ENCODE results near the gene CCDC24. TPM values are rescaled to one million over a fixed set of nuclear protein-coding genes. Genes with fewer than 3 reads are reported as not detected.
A peak's percentile ranks its signal among the peaks of the same experiment; 100 is the strongest.

CCDC24 gene
- total and polyA plus RNA-seq, 2 donors (not counting 1 experiment from before 2014, with no cell fraction given): 0.94 to 3.5 TPM

DNA sequence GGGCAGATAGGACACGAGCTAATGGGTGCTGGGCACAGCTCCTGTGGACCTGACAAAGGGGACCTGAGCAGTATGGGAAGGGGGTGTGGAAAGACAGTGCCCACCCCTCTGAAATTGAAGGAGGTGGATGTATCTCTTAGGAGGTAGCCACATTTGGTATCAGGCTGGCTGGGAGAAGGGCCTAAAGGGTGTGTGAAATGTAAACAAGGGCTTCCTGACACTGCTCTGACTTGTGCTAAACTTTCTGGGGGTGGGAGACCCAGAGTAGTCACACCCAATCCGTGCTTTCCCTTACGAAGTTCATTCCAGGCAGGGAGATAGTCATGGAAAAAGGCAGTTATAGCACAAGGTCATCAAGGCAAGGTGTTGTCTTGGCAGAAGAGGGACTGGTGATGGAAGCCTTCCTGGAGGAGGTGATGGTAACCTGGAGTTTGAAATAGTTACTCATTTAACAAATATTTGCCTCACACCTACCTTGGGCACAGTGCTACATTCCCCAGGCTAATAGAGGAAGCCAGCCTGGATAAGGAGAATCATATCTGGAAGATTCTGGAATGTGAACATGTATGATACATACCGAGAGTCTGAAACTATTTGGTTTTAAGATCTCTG lies 5.3 kb upstream of the CCDC24 start:
- TF ChIP-seq, protein P1, sequence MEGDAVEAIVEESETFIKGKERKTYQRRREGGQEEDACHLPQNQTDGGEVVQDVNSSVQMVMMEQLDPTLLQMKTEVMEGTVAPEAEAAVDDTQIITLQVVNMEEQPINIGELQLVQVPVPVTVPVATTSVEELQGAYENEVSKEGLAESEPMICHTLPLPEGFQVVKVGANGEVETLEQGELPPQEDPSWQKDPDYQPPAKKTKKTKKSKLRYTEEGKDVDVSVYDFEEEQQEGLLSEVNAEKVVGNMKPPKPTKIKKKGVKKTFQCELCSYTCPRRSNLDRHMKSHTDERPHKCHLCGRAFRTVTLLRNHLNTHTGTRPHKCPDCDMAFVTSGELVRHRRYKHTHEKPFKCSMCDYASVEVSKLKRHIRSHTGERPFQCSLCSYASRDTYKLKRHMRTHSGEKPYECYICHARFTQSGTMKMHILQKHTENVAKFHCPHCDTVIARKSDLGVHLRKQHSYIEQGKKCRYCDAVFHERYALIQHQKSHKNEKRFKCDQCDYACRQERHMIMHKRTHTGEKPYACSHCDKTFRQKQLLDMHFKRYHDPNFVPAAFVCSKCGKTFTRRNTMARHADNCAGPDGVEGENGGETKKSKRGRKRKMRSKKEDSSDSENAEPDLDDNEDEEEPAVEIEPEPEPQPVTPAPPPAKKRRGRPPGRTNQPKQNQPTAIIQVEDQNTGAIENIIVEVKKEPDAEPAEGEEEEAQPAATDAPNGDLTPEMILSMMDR (conservative IDR thresholded peaks at IDR 0.05 in 1 of 2, IDR thresholded peaks at IDR 0.05 in 1 of 2; ENCODE audit: low read depth in 1 of 2, low read length in 2 of 2): no peak
- no peak for TF ChIP-seq EZH2 (IDR thresholded peaks at IDR 0.05; ENCODE audit: low read length, missing control alignments)
- peaks cover 20% of the 10 kb centered on the region for H3K79me2 ChIP-seq (ENCODE audit: control insufficient read depth, insufficient read depth, low read length)
- no peak overlapping the region for H3K27ac ChIP-seq (ENCODE audit: insufficient read depth, low read length)
- no peak overlapping the region for H3K9ac ChIP-seq (ENCODE audit: insufficient read depth, low read length)
- H3K4me2 ChIP-seq (ENCODE audit: extremely low read depth, insufficient read depth, low read length): no peak overlapping the region
- DNase-seq (ENCODE audit: low read depth in 2 of 2): peak in 1 of 2 donors; percentile 10
- no peaks in the 10 kb centered on the region for H3K27me3 ChIP-seq (ENCODE audit: control insufficient read depth, insufficient read depth, low read length)
- H3K9me3 ChIP-seq (ENCODE audit: control insufficient read depth, insufficient read depth, low read depth, low read length): no peaks in the 10 kb centered on the region
- H4K20me1 ChIP-seq (ENCODE audit: control insufficient read depth, extremely low read depth, insufficient read depth, low read length): no peaks in the 10 kb centered on the region
- no peak overlapping the region for H2AFZ ChIP-seq (ENCODE audit: low read length)
- H3K36me3 ChIP-seq (ENCODE audit: control insufficient read depth, insufficient read depth, low read length): peaks cover 14% of the 10 kb centered on the region
- peaks cover 2% of the 10 kb centered on the region for H3K4me1 ChIP-seq (ENCODE audit: control insufficient read depth, extremely low read depth, insufficient read depth, low read length)
- no peak overlapping the region for H3K4me3 ChIP-seq (replicated peaks in 1 of 4; ENCODE audit: control extremely low read depth in 1 of 4, insufficient read depth in 1 of 4, low read depth in 3 of 4, low read length in 4 of 4)

DNA sequence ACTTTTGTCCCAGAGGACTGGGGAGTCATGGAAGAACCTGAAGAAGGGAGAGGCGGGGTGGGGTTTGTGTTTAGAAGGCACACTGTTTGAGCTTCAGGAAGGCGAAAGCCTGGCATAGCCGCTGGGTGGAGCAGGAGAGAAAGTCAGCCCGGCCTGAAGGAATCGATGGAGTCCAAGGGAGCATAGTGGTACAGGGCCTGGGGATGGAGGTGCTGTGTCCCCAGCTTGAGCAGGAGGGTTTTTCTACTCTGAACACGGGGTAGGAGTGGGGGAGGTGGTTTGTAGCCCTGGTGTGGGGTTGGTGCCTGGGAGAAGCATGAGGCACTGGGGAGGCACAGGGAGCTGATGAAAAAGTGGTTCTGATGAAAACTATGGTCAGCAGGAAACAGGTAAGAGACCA lies 4.7 kb upstream of the CCDC24 start:
- H3K79me2 ChIP-seq (ENCODE audit: control insufficient read depth, insufficient read depth, low read length): peaks cover 14% of the 10 kb centered on the region
- no peak overlapping the region for H3K9ac ChIP-seq (ENCODE audit: insufficient read depth, low read length)
- no peak overlapping the region for H3K4me3 ChIP-seq (replicated peaks in 1 of 4; ENCODE audit: control extremely low read depth in 1 of 4, insufficient read depth in 1 of 4, low read depth in 3 of 4, low read length in 4 of 4)
- peaks cover 3% of the 10 kb centered on the region for H3K4me1 ChIP-seq (ENCODE audit: control insufficient read depth, extremely low read depth, insufficient read depth, low read length)
- H4K20me1 ChIP-seq (ENCODE audit: control insufficient read depth, extremely low read depth, insufficient read depth, low read length): no peaks in the 10 kb centered on the region
- H2AFZ ChIP-seq (ENCODE audit: low read length): no peak overlapping the region
- no peak overlapping the region for H3K27ac ChIP-seq (ENCODE audit: insufficient read depth, low read length)
- peaks cover 12% of the 10 kb centered on the region for H3K36me3 ChIP-seq (ENCODE audit: control insufficient read depth, insufficient read depth, low read length)
- no peak overlapping the region for H3K4me2 ChIP-seq (ENCODE audit: extremely low read depth, insufficient read depth, low read length)
- TF ChIP-seq, protein P1 (conservative IDR thresholded peaks at IDR 0.05 in 1 of 2, IDR thresholded peaks at IDR 0.05 in 1 of 2; ENCODE audit: low read depth in 1 of 2, low read length in 2 of 2): peak in 1 of 2 donors; percentile 9
- no peak for TF ChIP-seq EZH2 (IDR thresholded peaks at IDR 0.05; ENCODE audit: low read length, missing control alignments)
- H3K9me3 ChIP-seq (ENCODE audit: control insufficient read depth, insufficient read depth, low read depth, low read length): no peaks in the 10 kb centered on the region
- H3K27me3 ChIP-seq (ENCODE audit: control insufficient read depth, insufficient read depth, low read length): no peaks in the 10 kb centered on the region
- no peak for DNase-seq (ENCODE audit: low read depth in 2 of 2)

DNA sequence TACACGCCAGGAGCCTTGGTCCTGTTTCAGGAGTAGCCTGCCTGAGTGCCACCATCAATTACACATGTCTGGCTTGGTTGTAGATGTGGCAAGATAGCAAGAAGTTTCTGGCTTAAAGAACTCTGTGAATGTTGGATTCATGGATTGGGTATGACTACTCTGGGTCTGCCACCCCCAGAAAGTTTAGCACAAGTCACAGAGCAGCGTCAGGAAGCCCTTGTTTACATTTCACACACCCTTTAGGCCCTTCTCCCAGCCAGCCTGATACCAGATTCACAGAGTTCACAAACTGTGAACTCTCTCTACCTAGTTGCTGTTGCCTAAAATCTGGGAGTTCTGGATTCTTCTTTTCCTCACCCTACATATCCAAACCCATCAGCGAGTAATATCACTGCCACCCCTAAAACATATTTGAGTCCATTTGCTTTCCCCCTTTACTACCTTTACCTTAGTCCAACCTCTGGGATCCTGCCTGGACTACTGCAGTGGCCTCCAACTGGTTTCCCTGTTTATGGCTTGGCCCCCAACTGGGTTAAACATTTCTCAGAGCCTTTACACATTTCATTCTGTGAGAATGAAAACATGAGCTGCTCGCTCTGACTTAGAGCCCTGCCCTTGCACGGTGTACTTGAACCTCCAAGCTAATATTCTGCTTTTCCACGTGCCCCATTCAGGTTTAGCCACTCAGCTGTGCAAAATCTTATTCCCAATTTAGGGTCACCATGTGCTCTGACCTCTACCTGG lies 4.1 kb upstream of the CCDC24 start:
- no peaks in the 10 kb centered on the region for H3K27me3 ChIP-seq (ENCODE audit: control insufficient read depth, insufficient read depth, low read length)
- no peak overlapping the region for H3K27ac ChIP-seq (ENCODE audit: insufficient read depth, low read length)
- peaks cover 3% of the 10 kb centered on the region for H3K4me1 ChIP-seq (ENCODE audit: control insufficient read depth, extremely low read depth, insufficient read depth, low read length)
- DNase-seq (ENCODE audit: low read depth in 2 of 2): peak in 1 of 2 donors; percentile 39
- no peaks in the 10 kb centered on the region for H4K20me1 ChIP-seq (ENCODE audit: control insufficient read depth, extremely low read depth, insufficient read depth, low read length)
- no peaks in the 10 kb centered on the region for H3K9me3 ChIP-seq (ENCODE audit: control insufficient read depth, insufficient read depth, low read depth, low read length)
- H3K4me3 ChIP-seq (replicated peaks in 1 of 4; ENCODE audit: control extremely low read depth in 1 of 4, insufficient read depth in 1 of 4, low read depth in 3 of 4, low read length in 4 of 4): no peak overlapping the region
- H2AFZ ChIP-seq (ENCODE audit: low read length): no peak overlapping the region
- peaks cover 8% of the 10 kb centered on the region for H3K36me3 ChIP-seq (ENCODE audit: control insufficient read depth, insufficient read depth, low read length)
- TF ChIP-seq EZH2 (IDR thresholded peaks at IDR 0.05; ENCODE audit: low read length, missing control alignments): no peak
- TF ChIP-seq, protein P1 (conservative IDR thresholded peaks at IDR 0.05 in 1 of 2, IDR thresholded peaks at IDR 0.05 in 1 of 2; ENCODE audit: low read depth in 1 of 2, low read length in 2 of 2): no peak
- H3K79me2 ChIP-seq (ENCODE audit: control insufficient read depth, insufficient read depth, low read length): peaks cover 9% of the 10 kb centered on the region
- H3K9ac ChIP-seq (ENCODE audit: insufficient read depth, low read length): no peak overlapping the region
- no peak overlapping the region for H3K4me2 ChIP-seq (ENCODE audit: extremely low read depth, insufficient read depth, low read length)
